ENCODE measurements around the gene DBNDD1.

Gene DBNDD1

DNA sequence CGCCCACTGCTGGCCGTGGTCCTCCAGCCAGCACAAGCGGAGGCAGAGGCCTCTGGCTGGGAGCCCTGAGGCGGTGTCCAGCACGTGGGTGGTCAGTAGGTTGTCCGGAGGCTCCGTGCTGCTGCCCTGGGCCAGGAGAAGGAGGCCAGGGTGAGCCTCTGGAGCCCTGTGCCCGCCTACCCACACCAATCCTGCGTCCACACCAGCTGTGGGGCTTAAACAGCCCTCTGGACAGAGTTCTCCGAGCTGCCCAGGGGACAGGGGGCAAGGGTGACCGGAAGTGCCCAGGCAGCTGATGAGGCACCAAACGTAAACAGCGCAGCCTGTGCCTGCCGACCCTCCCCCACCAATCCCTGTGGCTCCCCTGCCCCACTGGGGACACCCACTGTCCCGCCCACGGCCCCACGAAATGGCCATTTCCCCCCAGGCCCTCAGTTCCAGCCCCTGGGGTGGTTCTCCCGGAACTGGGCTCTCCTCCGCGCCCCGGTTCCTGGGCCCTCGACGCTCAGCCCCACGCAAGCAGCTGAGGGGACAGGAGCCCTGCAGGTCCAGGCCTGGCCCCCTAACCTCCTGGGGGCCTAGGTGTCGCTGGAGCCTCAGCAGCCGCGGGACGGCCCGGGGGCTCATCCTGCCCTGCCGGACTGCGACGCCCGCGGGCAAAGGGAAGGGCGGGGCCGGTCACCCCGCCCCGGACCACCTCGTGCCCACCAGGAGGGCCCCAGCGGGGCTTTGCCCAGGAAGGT, 27.9 kb upstream of the DBNDD1 start:
- Histone ChIP-seq H3K36me3 (ENCODE audit: control insufficient read depth, insufficient read depth, low read length) (peaks cover 17% of the 10 kb centered on the region), H3K9me3 (ENCODE audit: control insufficient read depth, insufficient read depth, low read length) (no peaks in the 10 kb centered on the region), H3K4me3 (ENCODE audit: low read depth, low read length) (peak overlapping the region; percentile 74), H3K4me1 (ENCODE audit: control insufficient read depth, insufficient read depth, low read length) (no peaks in the 10 kb centered on the region), H3K27me3 (ENCODE audit: control insufficient read depth, insufficient read depth, low read length) (no peaks in the 10 kb centered on the region), H3K9ac (ENCODE audit: low read depth, low read length) (no peak overlapping the region)

DNA sequence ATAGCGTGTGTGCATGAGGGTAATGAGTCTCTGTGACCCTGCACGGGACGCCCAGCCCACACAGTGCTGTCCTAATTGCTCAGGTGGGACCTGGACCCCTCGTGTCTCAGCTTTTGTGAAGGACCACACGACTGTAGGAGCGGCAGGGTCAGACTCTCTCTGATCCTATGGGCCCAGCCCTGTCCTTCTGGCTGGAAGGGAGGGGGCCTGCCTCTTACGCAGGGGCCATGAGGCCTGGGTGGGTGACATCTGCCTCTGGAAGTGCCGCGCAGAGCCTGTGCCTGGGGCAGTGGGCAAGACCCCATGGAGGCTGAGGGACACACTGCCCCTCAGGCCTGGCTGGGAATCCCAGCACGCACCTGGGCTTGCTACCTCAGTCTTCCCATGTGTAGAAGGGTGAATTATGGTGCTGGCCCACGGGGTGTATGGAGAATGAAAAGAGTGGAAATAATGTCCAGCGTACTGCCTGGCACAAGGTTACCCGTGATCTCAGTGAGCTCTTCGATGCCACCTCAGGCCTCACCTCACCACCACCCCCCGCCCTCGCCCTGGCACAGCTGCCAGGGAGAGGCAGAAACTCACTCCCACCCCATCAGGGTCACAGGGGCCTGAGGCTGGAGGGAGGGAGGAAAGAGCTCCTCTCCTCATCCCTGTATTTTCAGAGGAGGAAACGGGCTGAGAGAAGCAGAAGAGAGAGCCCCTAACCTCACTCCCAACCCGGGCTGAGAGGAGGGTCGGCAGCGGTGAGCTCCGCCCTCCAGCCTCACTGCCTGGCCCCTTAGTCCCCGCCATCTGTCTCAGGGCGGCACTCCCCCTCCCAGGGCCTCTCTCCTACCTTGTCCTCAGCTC, 27.1 kb upstream of the DBNDD1 start:
- no peaks in the 10 kb centered on the region for H3K9me3 ChIP-seq (ENCODE audit: control insufficient read depth, insufficient read depth, low read length)
- no peak overlapping the region for H3K9ac ChIP-seq (ENCODE audit: low read depth, low read length)
- peak overlapping the region; percentile 74 for H3K4me3 ChIP-seq (ENCODE audit: low read depth, low read length)
- H3K4me1 ChIP-seq (ENCODE audit: control insufficient read depth, insufficient read depth, low read length) = no peaks in the 10 kb centered on the region
- no peaks in the 10 kb centered on the region for H3K27me3 ChIP-seq (ENCODE audit: control insufficient read depth, insufficient read depth, low read length)
- peaks cover 18% of the 10 kb centered on the region for H3K36me3 ChIP-seq (ENCODE audit: control insufficient read depth, insufficient read depth, low read length)

DNA sequence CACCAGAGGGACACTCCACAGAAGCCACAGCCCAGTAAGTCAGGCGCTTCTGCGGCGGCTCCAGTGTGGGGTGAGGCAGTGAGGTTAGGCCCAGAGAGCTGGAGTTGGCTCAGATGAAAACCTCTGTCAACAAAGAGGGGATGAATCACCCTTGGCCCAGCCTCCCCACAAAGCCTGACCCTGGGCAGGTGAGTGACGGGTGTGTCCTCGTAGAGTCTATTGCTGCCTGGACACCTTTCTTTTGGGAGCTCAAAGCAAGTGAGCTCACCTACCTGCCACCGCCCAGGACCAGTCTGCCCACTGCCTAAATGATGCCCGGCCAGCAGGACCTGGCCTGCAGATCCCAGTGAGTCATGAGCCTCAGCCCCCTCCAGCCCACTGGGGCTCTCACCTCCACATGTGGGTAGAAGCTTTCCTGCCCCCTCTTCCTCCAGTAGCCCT, 24.9 kb upstream of the DBNDD1 start:
- Histone ChIP-seq H3K36me3 (ENCODE audit: control insufficient read depth, insufficient read depth, low read length) (peaks cover 28% of the 10 kb centered on the region), H3K4me3 (ENCODE audit: low read depth, low read length) (no peak overlapping the region), H3K4me1 (ENCODE audit: control insufficient read depth, insufficient read depth, low read length) (no peaks in the 10 kb centered on the region), H3K9me3 (ENCODE audit: control insufficient read depth, insufficient read depth, low read length) (no peaks in the 10 kb centered on the region), H3K27me3 (ENCODE audit: control insufficient read depth, insufficient read depth, low read length) (no peaks in the 10 kb centered on the region), H3K9ac (ENCODE audit: low read depth, low read length) (no peak overlapping the region)

DNA sequence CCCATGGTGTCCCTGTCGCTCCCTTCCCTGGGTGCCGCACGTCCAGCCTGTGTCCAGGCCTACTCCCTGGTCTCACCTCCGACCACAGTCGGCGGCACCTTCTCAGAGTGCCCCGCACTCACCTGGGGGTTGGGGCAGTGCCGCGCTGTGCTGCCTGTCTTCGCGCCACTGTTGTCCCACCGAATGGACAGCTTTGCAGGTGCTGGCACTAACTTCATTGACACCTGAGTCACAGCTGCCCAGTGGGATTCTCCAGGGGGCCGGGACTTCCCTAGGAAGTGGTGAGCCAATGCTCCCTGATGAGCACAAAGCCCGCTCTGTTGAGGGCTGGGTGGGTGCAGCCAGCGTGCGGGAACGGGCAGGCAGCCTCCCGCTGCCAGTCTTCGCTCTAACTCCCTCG, 24.3 kb upstream of the DBNDD1 start:
- no peaks in the 10 kb centered on the region for H3K4me1 ChIP-seq (ENCODE audit: control insufficient read depth, insufficient read depth, low read length)
- H3K36me3 ChIP-seq (ENCODE audit: control insufficient read depth, insufficient read depth, low read length) = peaks cover 32% of the 10 kb centered on the region
- no peak overlapping the region for H3K9ac ChIP-seq (ENCODE audit: low read depth, low read length)
- H3K4me3 ChIP-seq (ENCODE audit: low read depth, low read length) = no peak overlapping the region
- no peaks in the 10 kb centered on the region for H3K9me3 ChIP-seq (ENCODE audit: control insufficient read depth, insufficient read depth, low read length)
- H3K27me3 ChIP-seq (ENCODE audit: control insufficient read depth, insufficient read depth, low read length) = no peaks in the 10 kb centered on the region

DNA sequence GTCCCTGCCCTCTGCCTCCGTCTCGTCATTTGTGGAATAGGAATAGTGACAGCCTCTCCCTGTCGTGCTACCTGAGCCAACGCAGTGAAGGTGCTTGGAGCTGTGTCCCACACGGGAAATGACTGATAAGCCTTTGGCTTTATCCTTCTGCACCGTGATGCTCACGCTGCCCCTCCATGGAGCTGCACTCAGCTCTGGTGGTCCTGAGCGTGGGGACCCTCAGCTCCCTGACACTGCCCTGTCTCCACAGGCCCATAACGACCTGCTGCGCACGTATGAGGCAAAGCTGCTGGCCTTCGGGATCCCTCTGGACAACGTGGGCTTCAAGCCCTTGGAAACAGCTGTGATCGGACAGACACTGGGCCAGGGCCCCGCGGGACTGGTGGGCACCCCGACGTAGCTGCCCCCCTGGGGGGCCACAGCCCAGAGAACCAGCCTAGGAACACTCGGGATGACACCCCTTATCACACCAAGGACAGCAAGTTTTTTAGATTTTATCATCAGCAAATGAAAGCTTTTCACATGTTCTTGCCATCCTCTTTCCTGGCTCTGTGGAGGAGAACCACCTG, 23.8 kb upstream of the DBNDD1 start:
- H3K27me3 ChIP-seq (ENCODE audit: control insufficient read depth, insufficient read depth, low read length) = no peaks in the 10 kb centered on the region
- H3K36me3 ChIP-seq (ENCODE audit: control insufficient read depth, insufficient read depth, low read length) = peaks cover 32% of the 10 kb centered on the region
- no peaks in the 10 kb centered on the region for H3K4me1 ChIP-seq (ENCODE audit: control insufficient read depth, insufficient read depth, low read length)
- no peaks in the 10 kb centered on the region for H3K9me3 ChIP-seq (ENCODE audit: control insufficient read depth, insufficient read depth, low read length)
- H3K4me3 ChIP-seq (ENCODE audit: low read depth, low read length) = no peak overlapping the region
- no peak overlapping the region for H3K9ac ChIP-seq (ENCODE audit: low read depth, low read length)

DNA sequence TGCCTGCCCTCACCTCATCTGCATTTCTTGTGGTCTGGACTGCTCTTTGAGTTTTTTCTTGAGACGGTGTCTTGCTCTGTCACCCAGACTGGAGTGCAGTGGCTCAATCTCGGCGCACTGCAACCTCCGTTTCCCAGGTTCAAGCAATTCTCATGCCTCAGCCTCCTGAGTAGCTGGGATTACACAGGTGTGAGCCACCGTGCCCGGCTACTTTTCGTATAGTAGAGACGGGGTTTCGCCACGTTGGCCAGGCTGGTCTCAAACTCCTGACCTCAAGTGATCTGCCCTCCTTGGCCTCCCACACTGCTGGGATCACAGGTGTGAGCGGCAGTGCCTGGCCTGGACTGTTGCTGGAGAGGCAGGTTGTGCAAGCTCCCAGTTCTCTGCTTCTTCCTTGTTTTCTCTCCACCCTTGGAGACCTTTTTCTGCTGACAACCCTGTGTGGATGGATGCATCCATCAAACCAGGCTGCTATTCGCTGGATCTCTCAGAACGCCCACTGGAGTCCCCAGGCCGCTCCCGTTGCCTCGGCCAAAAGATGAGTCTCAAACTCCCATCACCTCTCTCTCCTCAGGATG, 22.7 kb upstream of the DBNDD1 start:
- Histone ChIP-seq H3K4me1 (ENCODE audit: control insufficient read depth, insufficient read depth, low read length) (no peaks in the 10 kb centered on the region), H3K27me3 (ENCODE audit: control insufficient read depth, insufficient read depth, low read length) (no peaks in the 10 kb centered on the region), H3K4me3 (ENCODE audit: low read depth, low read length) (no peak overlapping the region), H3K9ac (ENCODE audit: low read depth, low read length) (no peak overlapping the region), H3K36me3 (ENCODE audit: control insufficient read depth, insufficient read depth, low read length) (peaks cover 42% of the 10 kb centered on the region), H3K9me3 (ENCODE audit: control insufficient read depth, insufficient read depth, low read length) (no peaks in the 10 kb centered on the region)

DNA sequence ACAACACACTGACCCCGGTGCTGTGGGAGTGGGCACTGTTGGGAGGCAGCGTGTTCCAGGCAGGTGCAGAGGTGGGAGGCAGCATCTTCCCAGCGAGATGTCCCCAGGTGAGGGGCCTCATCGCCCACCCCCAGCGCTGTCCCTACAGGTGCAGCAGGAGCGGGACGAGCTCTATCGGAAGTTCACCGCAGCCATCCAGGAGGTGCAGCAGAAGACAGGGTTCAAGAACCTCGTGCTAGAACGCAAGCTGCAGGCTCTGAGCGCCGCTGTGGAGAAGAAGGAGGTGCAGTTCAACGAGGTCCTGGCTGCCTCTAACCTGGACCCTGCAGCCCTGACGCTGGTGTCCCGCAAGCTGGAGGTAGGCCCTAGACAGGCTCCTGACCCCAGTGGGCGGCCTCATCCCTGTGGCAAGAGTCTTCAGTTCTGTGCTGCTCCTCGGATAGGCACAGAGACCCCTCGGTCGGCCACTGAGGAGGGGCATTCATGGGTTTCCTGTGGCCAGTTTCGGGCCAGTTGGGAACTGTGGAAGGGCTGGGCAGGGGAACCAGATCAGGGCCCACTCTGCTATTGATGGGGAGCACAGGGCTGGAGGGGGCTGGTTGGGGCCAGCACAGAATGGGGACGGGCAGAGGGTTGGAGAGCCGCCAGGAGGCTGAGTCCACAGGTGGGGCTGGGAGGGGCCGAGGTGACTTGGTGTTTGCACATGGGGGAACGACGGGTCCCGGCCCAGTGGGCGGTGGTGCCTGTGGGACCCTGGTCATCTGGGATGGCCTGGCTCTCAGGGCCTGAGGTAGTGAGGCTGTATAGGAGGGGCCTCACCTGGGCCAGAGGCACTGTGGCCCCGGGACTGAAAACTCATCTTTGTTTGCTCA, 21.1 kb upstream of the DBNDD1 start:
- Histone ChIP-seq H3K36me3 (ENCODE audit: control insufficient read depth, insufficient read depth, low read length) (peaks cover 57% of the 10 kb centered on the region), H3K27me3 (ENCODE audit: control insufficient read depth, insufficient read depth, low read length) (no peaks in the 10 kb centered on the region), H3K9ac (ENCODE audit: low read depth, low read length) (no peak overlapping the region), H3K4me1 (ENCODE audit: control insufficient read depth, insufficient read depth, low read length) (no peaks in the 10 kb centered on the region), H3K4me3 (ENCODE audit: low read depth, low read length) (no peak overlapping the region), H3K9me3 (ENCODE audit: control insufficient read depth, insufficient read depth, low read length) (no peaks in the 10 kb centered on the region)

DNA sequence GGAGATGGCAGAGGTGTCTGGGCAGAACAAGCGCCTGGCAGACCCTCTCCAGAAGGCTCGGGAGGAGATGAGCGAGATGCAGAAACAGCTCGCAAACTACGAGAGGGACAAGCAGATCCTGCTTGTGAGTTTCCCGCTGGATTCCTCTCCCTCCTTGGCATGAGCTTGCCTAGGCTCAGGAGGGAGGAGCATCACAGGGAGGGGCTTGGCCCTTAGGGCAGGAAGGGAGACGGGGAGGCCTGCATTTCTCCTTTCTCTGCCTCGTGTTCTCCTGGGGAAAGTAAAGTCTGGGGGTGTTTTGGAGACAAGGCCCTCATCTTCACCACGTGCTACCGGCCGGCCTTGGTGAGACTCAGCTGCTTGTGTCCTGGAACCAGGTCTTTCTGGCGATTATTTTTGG, 18.0 kb upstream of the DBNDD1 start:
- Histone ChIP-seq H3K36me3 (ENCODE audit: control insufficient read depth, insufficient read depth, low read length) (peaks cover 56% of the 10 kb centered on the region), H3K9ac (ENCODE audit: low read depth, low read length) (no peak overlapping the region), H3K9me3 (ENCODE audit: control insufficient read depth, insufficient read depth, low read length) (no peaks in the 10 kb centered on the region), H3K4me1 (ENCODE audit: control insufficient read depth, insufficient read depth, low read length) (no peaks in the 10 kb centered on the region), H3K27me3 (ENCODE audit: control insufficient read depth, insufficient read depth, low read length) (no peaks in the 10 kb centered on the region), H3K4me3 (ENCODE audit: low read depth, low read length) (no peak overlapping the region)

DNA sequence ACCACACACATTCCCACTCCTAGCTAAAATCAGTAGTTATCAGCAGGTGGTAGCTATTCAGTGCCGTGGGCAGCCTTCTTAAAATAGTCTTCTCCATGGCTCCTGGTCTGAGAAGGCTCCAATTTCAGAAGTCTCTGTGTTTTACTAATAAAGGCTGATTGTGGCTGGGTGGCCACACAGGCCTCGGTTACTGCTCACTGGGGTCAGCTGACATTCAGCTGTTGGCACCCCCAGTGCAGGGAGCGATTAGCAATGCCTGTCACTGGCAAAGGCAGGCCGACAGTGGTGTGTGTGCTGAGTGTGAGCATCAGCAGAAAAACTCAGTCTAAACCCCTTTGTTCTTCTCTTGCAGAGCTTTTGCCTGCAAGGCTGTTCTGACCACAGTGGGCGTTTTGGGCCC, 16.6 kb upstream of the DBNDD1 start:
- no peaks in the 10 kb centered on the region for H3K4me1 ChIP-seq (ENCODE audit: control insufficient read depth, insufficient read depth, low read length)
- H3K27me3 ChIP-seq (ENCODE audit: control insufficient read depth, insufficient read depth, low read length) = no peaks in the 10 kb centered on the region
- peaks cover 65% of the 10 kb centered on the region for H3K36me3 ChIP-seq (ENCODE audit: control insufficient read depth, insufficient read depth, low read length)
- H3K4me3 ChIP-seq (ENCODE audit: low read depth, low read length) = no peak overlapping the region
- H3K9ac ChIP-seq (ENCODE audit: low read depth, low read length) = no peak overlapping the region
- no peaks in the 10 kb centered on the region for H3K9me3 ChIP-seq (ENCODE audit: control insufficient read depth, insufficient read depth, low read length)

DNA sequence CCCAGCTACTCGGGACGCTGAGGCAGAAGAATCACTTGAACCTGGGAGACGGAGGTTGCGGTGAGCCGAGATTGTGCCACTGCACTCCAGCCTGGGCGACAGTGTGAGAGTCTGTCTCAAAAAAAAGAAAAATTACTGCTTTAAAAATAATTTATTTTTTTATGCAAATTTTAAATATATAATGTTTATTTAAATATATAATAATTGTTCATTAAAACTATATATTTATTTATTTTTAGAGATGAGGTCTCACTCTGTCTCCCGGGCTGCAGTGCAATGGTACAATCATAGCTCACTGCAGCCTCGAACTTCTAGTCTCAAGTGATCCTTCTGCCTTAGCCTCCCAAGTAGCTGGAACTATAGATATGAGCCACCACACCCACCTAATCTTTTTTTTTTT, 15.2 kb upstream of the DBNDD1 start:
- Histone ChIP-seq H3K27me3 (ENCODE audit: control insufficient read depth, insufficient read depth, low read length) (no peaks in the 10 kb centered on the region), H3K9ac (ENCODE audit: low read depth, low read length) (no peak overlapping the region), H3K4me1 (ENCODE audit: control insufficient read depth, insufficient read depth, low read length) (no peaks in the 10 kb centered on the region), H3K9me3 (ENCODE audit: control insufficient read depth, insufficient read depth, low read length) (no peaks in the 10 kb centered on the region), H3K4me3 (ENCODE audit: low read depth, low read length) (no peak overlapping the region), H3K36me3 (ENCODE audit: control insufficient read depth, insufficient read depth, low read length) (peaks cover 55% of the 10 kb centered on the region)

DNA sequence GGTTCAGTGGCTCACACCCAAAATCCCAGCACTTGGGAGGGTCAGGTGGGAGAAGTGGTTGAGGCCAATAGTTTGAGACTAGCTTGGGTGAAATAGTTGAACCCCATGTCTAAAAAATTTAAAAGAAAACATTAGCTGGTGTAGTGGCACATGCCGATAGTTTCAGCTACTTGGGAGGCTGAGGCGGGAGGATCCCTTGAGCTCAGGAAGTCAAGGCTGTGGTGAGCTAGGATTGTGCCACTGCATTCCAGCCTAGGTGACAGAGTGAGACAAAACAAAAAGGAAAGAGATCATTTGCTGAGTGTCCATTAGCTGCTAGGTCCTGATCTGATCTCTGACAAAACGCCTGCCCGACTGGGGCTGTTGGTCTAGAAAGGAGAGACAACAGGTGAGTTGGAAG, 14.1 kb upstream of the DBNDD1 start:
- no peak overlapping the region for H3K9ac ChIP-seq (ENCODE audit: low read depth, low read length)
- H3K4me1 ChIP-seq (ENCODE audit: control insufficient read depth, insufficient read depth, low read length) = no peaks in the 10 kb centered on the region
- H3K36me3 ChIP-seq (ENCODE audit: control insufficient read depth, insufficient read depth, low read length) = peaks cover 53% of the 10 kb centered on the region
- no peaks in the 10 kb centered on the region for H3K27me3 ChIP-seq (ENCODE audit: control insufficient read depth, insufficient read depth, low read length)
- H3K9me3 ChIP-seq (ENCODE audit: control insufficient read depth, insufficient read depth, low read length) = no peaks in the 10 kb centered on the region
- H3K4me3 ChIP-seq (ENCODE audit: low read depth, low read length) = no peak overlapping the region

All from iPS-15b (cell line).